Fibroblast of villous mesenchyme (primary cell): Measurements from ENCODE around the gene LSM12. TPM values are rescaled to one million over a fixed set of nuclear protein-coding genes. Genes with fewer than 3 reads are reported as not detected.

ENCODE experiments used
- DNase-seq: peaks from one replicate; pipeline ENCODE4 v3.0.0-alpha.2; 2010; ENCODE audit warnings: low read depth
- H3K4me3 ChIP-seq: 2 replicates; pipeline ENCODE4 v1.5.1; 2011; ENCODE audit warnings: low read depth, mild to moderate bottlenecking, low read length
- CTCF ChIP-seq: IDR thresholded peaks from 2 replicates; pipeline ENCODE4 v1.5.1; 2012; ENCODE audit warnings: low read depth, mild to moderate bottlenecking, low read length; ENCODE audit not compliant: insufficient read depth
- total RNA-seq: library from RNA; depleted of rRNA; stranded (reverse); fragments of >200 nt; gene quantifications from 2 replicates; pipeline ENCODE4 v1.2.3, GENCODE V29; 2012

The LSM12 gene
- total RNA-seq: 53.5 and 82.5 TPM in 2 replicates

- peak within 1 kb of the TSS; percentile 93 for H3K4me3 ChIP-seq
- TF ChIP-seq CTCF: no peak
- peak; percentile 91 for DNase-seq
Measured at GRCh38 chr17:44066204-44066930, at the start of gene LSM12. TSS of gene LSM12 (minus strand) at chr17:44066671. CDS start at chr17:44066587, 84 bp downstream.

GRCh38 chr17:44115585-44116415 is 49.3 kb upstream of the LSM12 start:
- DNase-seq: peak; percentile 53
- H3K4me3 ChIP-seq: no peak overlapping the region
- TF ChIP-seq CTCF: peak; percentile 96

GRCh38 chr17:44113868-44114840 is 47.7 kb upstream of the LSM12 start:
- H3K4me3 ChIP-seq: no peak overlapping the region
- no peak for DNase-seq
- TF ChIP-seq CTCF: no peak

- no peak for TF ChIP-seq CTCF
- DNase-seq: no peak
- H3K4me3 ChIP-seq: no peak overlapping the region
Measured at GRCh38 chr17:44113382-44113781, 46.9 kb upstream of the LSM12 start.

- TF ChIP-seq CTCF: no peak
- no peak for DNase-seq
Measured at GRCh38 chr17:44112284-44113280, 46.1 kb upstream of the LSM12 start.

GRCh38 chr17:44111777-44112176 is 45.3 kb upstream of the LSM12 start:
- DNase-seq: no peak
- no peak overlapping the region for H3K4me3 ChIP-seq
- TF ChIP-seq CTCF: no peak

More at GRCh38 chr17:44112284-44113280, 46.1 kb upstream of the LSM12 start:
- H3K4me3 ChIP-seq: no peak overlapping the region
